Measurements from ENCODE around the gene NCOA1.

DNA sequence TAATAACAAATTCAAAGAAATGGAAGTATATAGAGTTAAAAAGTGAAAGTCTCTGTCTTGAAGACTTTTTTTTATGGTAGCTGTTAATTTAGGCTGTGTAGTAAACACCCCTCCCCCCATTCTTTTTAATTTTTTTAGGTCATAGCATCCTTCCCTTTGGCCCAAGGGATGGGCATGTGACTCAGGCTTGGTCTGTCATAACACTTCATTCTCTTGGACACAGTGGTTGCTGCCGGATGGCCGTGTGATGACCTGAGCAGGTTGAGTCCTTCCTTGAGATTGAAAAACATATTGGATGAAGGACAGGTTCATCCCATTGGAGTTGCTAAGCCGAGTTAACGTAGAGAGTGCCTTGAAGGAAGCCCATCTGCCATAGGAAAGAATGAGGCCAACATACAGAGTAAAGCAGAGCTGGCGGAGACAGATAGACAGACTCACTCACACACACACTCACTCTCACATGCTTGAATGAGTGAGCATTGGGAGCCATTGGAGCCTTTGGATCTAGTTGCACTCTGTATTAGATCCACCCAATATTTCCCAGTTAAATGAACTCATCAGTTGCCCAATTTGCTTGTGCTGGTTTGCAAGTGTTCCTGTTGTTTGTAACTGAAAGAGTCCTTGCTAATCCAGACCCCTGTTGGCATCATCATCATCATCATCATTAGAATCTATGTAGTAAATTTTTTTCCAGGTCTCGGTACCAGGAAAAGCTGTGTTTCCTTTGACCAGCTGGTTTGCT is 14.7 kb downstream of the NCOA1 start:
- TF ChIP-seq, protein P1, sequence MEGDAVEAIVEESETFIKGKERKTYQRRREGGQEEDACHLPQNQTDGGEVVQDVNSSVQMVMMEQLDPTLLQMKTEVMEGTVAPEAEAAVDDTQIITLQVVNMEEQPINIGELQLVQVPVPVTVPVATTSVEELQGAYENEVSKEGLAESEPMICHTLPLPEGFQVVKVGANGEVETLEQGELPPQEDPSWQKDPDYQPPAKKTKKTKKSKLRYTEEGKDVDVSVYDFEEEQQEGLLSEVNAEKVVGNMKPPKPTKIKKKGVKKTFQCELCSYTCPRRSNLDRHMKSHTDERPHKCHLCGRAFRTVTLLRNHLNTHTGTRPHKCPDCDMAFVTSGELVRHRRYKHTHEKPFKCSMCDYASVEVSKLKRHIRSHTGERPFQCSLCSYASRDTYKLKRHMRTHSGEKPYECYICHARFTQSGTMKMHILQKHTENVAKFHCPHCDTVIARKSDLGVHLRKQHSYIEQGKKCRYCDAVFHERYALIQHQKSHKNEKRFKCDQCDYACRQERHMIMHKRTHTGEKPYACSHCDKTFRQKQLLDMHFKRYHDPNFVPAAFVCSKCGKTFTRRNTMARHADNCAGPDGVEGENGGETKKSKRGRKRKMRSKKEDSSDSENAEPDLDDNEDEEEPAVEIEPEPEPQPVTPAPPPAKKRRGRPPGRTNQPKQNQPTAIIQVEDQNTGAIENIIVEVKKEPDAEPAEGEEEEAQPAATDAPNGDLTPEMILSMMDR (IDR thresholded peaks at IDR 0.05; ENCODE audit: low read depth, low read length, missing input control), result no peak
- TF ChIP-seq TAF1 (conservative IDR thresholded peaks at IDR 0.05) (no peak), JUND (IDR thresholded peaks at IDR 0.05) (no peak), SP1 (IDR thresholded peaks at IDR 0.05) (no peak), REST (IDR thresholded peaks at IDR 0.05) (no peak), YY1 (IDR thresholded peaks at IDR 0.05) (no peak), RXRA (IDR thresholded peaks at IDR 0.05) (no peak), EGR1 (IDR thresholded peaks at IDR 0.05; ENCODE audit: low read depth in 2 of 2) (no peak), GABPA (IDR thresholded peaks at IDR 0.05 in 1 of 2, conservative IDR thresholded peaks at IDR 0.05 in 1 of 2) (no peak), RAD21 (IDR thresholded peaks at IDR 0.05) (no peak)
- TF ChIP-seq, protein P2, sequence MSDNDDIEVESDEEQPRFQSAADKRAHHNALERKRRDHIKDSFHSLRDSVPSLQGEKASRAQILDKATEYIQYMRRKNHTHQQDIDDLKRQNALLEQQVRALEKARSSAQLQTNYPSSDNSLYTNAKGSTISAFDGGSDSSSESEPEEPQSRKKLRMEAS (IDR thresholded peaks at IDR 0.05), result no peak
- TF ChIP-seq, protein P3, sequence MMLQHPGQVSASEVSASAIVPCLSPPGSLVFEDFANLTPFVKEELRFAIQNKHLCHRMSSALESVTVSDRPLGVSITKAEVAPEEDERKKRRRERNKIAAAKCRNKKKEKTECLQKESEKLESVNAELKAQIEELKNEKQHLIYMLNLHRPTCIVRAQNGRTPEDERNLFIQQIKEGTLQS (IDR thresholded peaks at IDR 0.05), result no peak

All from liver (tissue), 3 donors.